OCI-LY1 (cell line): Measurements from ENCODE around the gene COL19A1.

ENCODE experiments used
- H2AFZ ChIP-seq: fragments of 200-600 bp; sonication (generic), shearing (Covaris generic); 2 replicates; pipeline ENCODE4 v1.6.0; 2014; ENCODE audit warnings: antibody characterized with exemption, mild to moderate bottlenecking, low read length
- H3F3A ChIP-seq: fragments of 200-600 bp; sonication (generic), shearing (Covaris generic); 2 replicates; pipeline ENCODE4 v1.6.0; 2014; ENCODE audit warnings: mild to moderate bottlenecking, antibody characterized with exemption, low read length, moderate library complexity; ENCODE audit not compliant: insufficient read depth
- H3K27ac ChIP-seq: fragments of 200-600 bp; sonication (generic); 2 replicates; pipeline ENCODE4 v1.5.1; 2014; ENCODE audit warnings: low read length, mixed run types, mild to moderate bottlenecking, low read depth; ENCODE audit not compliant: poor library complexity, severe bottlenecking
- H3K27me3 ChIP-seq: fragments of 200-600 bp; sonication (generic); 2 replicates; pipeline ENCODE4 v1.6.0; 2014; ENCODE audit warnings: antibody characterized with exemption, mild to moderate bottlenecking, low read length, moderate library complexity; ENCODE audit not compliant: insufficient read depth
- H3K36me3 ChIP-seq: fragments of 200-600 bp; sonication (generic); 2 replicates; pipeline ENCODE4 v1.6.1; 2014; ENCODE audit warnings: mild to moderate bottlenecking, antibody characterized with exemption, low read length, moderate library complexity, mixed read lengths; ENCODE audit not compliant: insufficient read depth
- H3K4me1 ChIP-seq: fragments of 200-600 bp; sonication (generic); 2 replicates; pipeline ENCODE4 v1.5.1; 2014; ENCODE audit warnings: mild to moderate bottlenecking, low read length, moderate library complexity; ENCODE audit not compliant: insufficient read depth, severe bottlenecking
- H3K4me2 ChIP-seq: fragments of 200-600 bp; sonication (generic), shearing (Covaris generic); 2 replicates; pipeline ENCODE4 v1.6.1; 2014; ENCODE audit warnings: low read length
- H3K4me3 ChIP-seq: fragments of 200-600 bp; sonication (generic); 2 replicates; pipeline ENCODE4 v1.5.1; 2014; ENCODE audit warnings: low read length, low read depth, mild to moderate bottlenecking, mixed read lengths; ENCODE audit not compliant: poor library complexity, severe bottlenecking
- H3K79me2 ChIP-seq: fragments of 200-600 bp; shearing (Covaris generic); 2 replicates; pipeline ENCODE4 v1.6.1; 2016; ENCODE audit warnings: mixed run types, low read length, mixed read lengths; ENCODE audit not compliant: insufficient read depth
- H3K9ac ChIP-seq: fragments of 200-600 bp; sonication (generic), shearing (Covaris generic); 2 replicates; pipeline ENCODE4 v1.6.1; 2014; ENCODE audit warnings: mild to moderate bottlenecking, low read length, mixed read lengths
- H3K9me2 ChIP-seq: fragments of 200-600 bp; sonication (generic), shearing (Covaris generic); 2 replicates; pipeline ENCODE4 v1.6.1; 2014; ENCODE audit warnings: low read depth, mild to moderate bottlenecking, low read length, mixed read lengths
- H3K9me3 ChIP-seq: fragments of 200-600 bp; shearing (Covaris generic); 2 replicates; pipeline ENCODE4 v1.6.1; 2014; ENCODE audit warnings: low read length, mixed read lengths
- H4K20me1 ChIP-seq: fragments of 200-600 bp; sonication (generic), shearing (Covaris generic); 2 replicates; pipeline ENCODE4 v1.6.0; 2016; ENCODE audit warnings: mild to moderate bottlenecking, low read length; ENCODE audit not compliant: insufficient read depth
- CTCF ChIP-seq: fragments of 200-600 bp; sonication (generic), shearing (Covaris generic); IDR thresholded peaks from 2 replicates; pipeline ENCODE4 v1.5.1; 2017; ENCODE audit warnings: mild to moderate bottlenecking, antibody characterized with exemption, low read length, moderate library complexity, mixed read lengths
- EZH2 ChIP-seq: fragments of 200-600 bp; sonication (generic), shearing (Covaris generic); IDR thresholded peaks from 2 replicates; pipeline ENCODE4 v1.8.0; 2017; ENCODE audit warnings: borderline replicate concordance, mixed run types, mild to moderate bottlenecking, antibody characterized with exemption, low read length, moderate library complexity, mixed read lengths

COL19A1 gene

GRCh38 chr6:70198785-70199184 lies 332.4 kb downstream of the COL19A1 start:
- Histone ChIP-seq H3K36me3 (no peaks in the 10 kb centered on the region), H3K4me2 (no peak overlapping the region), H3K9me3 (no peaks in the 10 kb centered on the region), H3K4me1 (no peaks in the 10 kb centered on the region), H3K4me3 (no peak overlapping the region), H3K79me2 (no peaks in the 10 kb centered on the region), H3K27me3 (no peaks in the 10 kb centered on the region), H3K9ac (no peak overlapping the region), H2AFZ (no peak overlapping the region), H3K9me2 (no peaks in the 10 kb centered on the region), H4K20me1 (no peaks in the 10 kb centered on the region), H3F3A (no peaks in the 10 kb centered on the region), H3K27ac (no peak overlapping the region)
- no peak for TF ChIP-seq EZH2

- Histone ChIP-seq H3K9me2 (no peaks in the 10 kb centered on the region), H3K27ac (no peak overlapping the region), H3K27me3 (no peaks in the 10 kb centered on the region), H4K20me1 (no peaks in the 10 kb centered on the region), H3K36me3 (no peaks in the 10 kb centered on the region), H3K79me2 (no peaks in the 10 kb centered on the region), H2AFZ (no peak overlapping the region), H3K9ac (no peak overlapping the region), H3F3A (no peaks in the 10 kb centered on the region; the same call in 1 of the 2 replicates), H3K9me3 (no peaks in the 10 kb centered on the region), H3K4me2 (no peak overlapping the region), H3K4me1 (no peaks in the 10 kb centered on the region), H3K4me3 (no peak overlapping the region)
- TF ChIP-seq CTCF: no peak
- TF ChIP-seq EZH2: no peak
Observed at GRCh38 chr6:70208235-70208790, 342.0 kb downstream of the COL19A1 start.

GRCh38 chr6:70210462-70210861 lies 344.1 kb downstream of the COL19A1 start:
- Histone ChIP-seq H3F3A (no peaks in the 10 kb centered on the region; the same call in 1 of the 2 replicates), H3K27me3 (no peaks in the 10 kb centered on the region), H4K20me1 (no peaks in the 10 kb centered on the region), H3K4me2 (no peak overlapping the region), H3K27ac (no peak overlapping the region), H3K79me2 (no peaks in the 10 kb centered on the region), H3K4me1 (no peaks in the 10 kb centered on the region), H3K36me3 (no peaks in the 10 kb centered on the region), H3K4me3 (no peak overlapping the region), H3K9me2 (no peaks in the 10 kb centered on the region), H3K9ac (no peak overlapping the region), H3K9me3 (no peaks in the 10 kb centered on the region), H2AFZ (no peak overlapping the region)
- TF ChIP-seq EZH2 (no peak), CTCF (peak; percentile 39)

GRCh38 chr6:70215460-70216108 lies 349.2 kb downstream of the COL19A1 start:
- Histone ChIP-seq H3K9me3 (no peaks in the 10 kb centered on the region), H3K4me3 (no peak overlapping the region), H2AFZ (no peak overlapping the region), H4K20me1 (no peaks in the 10 kb centered on the region), H3K9me2 (no peaks in the 10 kb centered on the region), H3K27ac (no peak overlapping the region), H3K79me2 (no peaks in the 10 kb centered on the region), H3F3A (no peaks in the 10 kb centered on the region), H3K27me3 (no peaks in the 10 kb centered on the region), H3K4me2 (no peak overlapping the region), H3K9ac (no peak overlapping the region), H3K4me1 (no peaks in the 10 kb centered on the region), H3K36me3 (no peaks in the 10 kb centered on the region)
- TF ChIP-seq CTCF: no peak
- TF ChIP-seq EZH2: no peak
